Measurements from ENCODE around the gene OTOP2. TPM values are rescaled to one million over a fixed set of nuclear protein-coding genes. Genes with fewer than 3 reads are reported as not detected.
"Not testable (repeated sequence)": the region's sequence is repeated elsewhere in the genome, so short reads cannot be mapped to it uniquely, and the experiment has no call there.

OTOP2 gene
- total and polyA plus RNA-seq, 10 of the 15 experiments (the other 5 are each of a cell fraction or from before 2014, with no cell fraction given) = not detected

DNA sequence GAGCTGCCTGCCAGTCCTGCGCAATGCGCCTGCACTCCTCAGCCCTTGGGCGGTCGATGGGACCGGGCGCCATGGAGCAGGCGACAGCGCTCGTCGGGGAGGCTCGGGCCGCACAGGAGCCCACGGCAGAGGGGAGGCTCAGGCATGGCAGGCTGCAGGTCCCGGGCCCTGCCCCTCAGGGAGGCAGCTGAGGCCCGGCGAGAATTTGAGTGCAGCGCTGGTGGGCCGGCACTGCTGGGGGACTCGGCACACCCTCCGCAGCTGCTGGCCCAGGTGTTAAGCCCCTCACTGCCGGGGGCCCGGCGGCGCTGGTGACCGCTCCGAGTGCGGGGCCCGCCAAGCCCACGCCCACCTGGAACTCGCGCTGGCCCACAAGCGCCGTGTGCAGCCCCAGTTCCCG lies 17.1 kb upstream of the OTOP2 start:
- POLR2A ChIA-PET = no interaction called here
- H3K4me2 ChIP-seq (ENCODE audit: control insufficient read depth, insufficient read depth) = no peak overlapping the region
- H3K27ac ChIP-seq (ENCODE audit: control insufficient read depth, insufficient read depth) = no peak overlapping the region
- CTCF ChIA-PET = interaction anchor here (1.2 kb wide), 1 partner anchor 54 kb away, joined by 5 read pairs; no protein-coding TSS in a partner anchor
- H3K79me2 ChIP-seq (ENCODE audit: control insufficient read depth, insufficient read depth, low read length) = no peaks in the 10 kb centered on the region
- DNase-seq (ENCODE audit: low read depth, low spot score) (no peak), FAIRE-seq (no peak), ATAC-seq (no peak)
- intact Hi-C loops (cut with micrococcal nuclease; ENCODE audit: unreplicated experiment) = no loop called here
- RAD21 ChIA-PET (ENCODE audit: unreplicated experiment) = no interaction called here
- H3K36me3 ChIP-seq (ENCODE audit: control insufficient read depth in 2 of 2, insufficient read depth in 2 of 2, low read length in 1 of 2) = no peaks in the 10 kb centered on the region
- no peak overlapping the region for H2AFZ ChIP-seq (ENCODE audit: control insufficient read depth, low read depth, low read length)
- WGBS (ENCODE audit: insufficient coverage, insufficient replicate concordance, low lambda C conversion rate, missing lambda C conversion rate) = 83% methylated on average over 34 of the region's 34 CpGs
- in situ Hi-C loops (cut with MboI) = no loop called here
- SMC1A ChIA-PET (ENCODE audit: uncharacterized antibody, unreplicated experiment) = no interaction called here
- no peak overlapping the region for H3K9ac ChIP-seq (ENCODE audit: control insufficient read depth, insufficient read depth, low read length)
- no peaks in the 10 kb centered on the region for H3K4me1 ChIP-seq (ENCODE audit: control insufficient read depth, insufficient read depth, low read length)
- no TSS peak for BruUV-seq (replicated peaks)
- no peaks in the 10 kb centered on the region; a peak in 2 of 4 replicates for H3K27me3 ChIP-seq (replicated peaks in 1 of 2; ENCODE audit: control insufficient read depth in 2 of 2, insufficient read depth in 2 of 2, low read length in 1 of 2)
- H3K4me3 ChIP-seq = no peak overlapping the region
- H3K9me3 ChIP-seq (replicated peaks; ENCODE audit: control insufficient read depth, insufficient read depth, low read length) = no peaks in the 10 kb centered on the region
- H4K20me1 ChIP-seq (ENCODE audit: control insufficient read depth, insufficient read depth) = no peaks in the 10 kb centered on the region
- TF ChIP-seq, protein P1, sequence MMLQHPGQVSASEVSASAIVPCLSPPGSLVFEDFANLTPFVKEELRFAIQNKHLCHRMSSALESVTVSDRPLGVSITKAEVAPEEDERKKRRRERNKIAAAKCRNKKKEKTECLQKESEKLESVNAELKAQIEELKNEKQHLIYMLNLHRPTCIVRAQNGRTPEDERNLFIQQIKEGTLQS (IDR thresholded peaks at IDR 0.05; ENCODE audit: borderline replicate concordance, extremely low read depth, low read depth, low read length) = no peak
- TF ChIP-seq, protein P2, sequence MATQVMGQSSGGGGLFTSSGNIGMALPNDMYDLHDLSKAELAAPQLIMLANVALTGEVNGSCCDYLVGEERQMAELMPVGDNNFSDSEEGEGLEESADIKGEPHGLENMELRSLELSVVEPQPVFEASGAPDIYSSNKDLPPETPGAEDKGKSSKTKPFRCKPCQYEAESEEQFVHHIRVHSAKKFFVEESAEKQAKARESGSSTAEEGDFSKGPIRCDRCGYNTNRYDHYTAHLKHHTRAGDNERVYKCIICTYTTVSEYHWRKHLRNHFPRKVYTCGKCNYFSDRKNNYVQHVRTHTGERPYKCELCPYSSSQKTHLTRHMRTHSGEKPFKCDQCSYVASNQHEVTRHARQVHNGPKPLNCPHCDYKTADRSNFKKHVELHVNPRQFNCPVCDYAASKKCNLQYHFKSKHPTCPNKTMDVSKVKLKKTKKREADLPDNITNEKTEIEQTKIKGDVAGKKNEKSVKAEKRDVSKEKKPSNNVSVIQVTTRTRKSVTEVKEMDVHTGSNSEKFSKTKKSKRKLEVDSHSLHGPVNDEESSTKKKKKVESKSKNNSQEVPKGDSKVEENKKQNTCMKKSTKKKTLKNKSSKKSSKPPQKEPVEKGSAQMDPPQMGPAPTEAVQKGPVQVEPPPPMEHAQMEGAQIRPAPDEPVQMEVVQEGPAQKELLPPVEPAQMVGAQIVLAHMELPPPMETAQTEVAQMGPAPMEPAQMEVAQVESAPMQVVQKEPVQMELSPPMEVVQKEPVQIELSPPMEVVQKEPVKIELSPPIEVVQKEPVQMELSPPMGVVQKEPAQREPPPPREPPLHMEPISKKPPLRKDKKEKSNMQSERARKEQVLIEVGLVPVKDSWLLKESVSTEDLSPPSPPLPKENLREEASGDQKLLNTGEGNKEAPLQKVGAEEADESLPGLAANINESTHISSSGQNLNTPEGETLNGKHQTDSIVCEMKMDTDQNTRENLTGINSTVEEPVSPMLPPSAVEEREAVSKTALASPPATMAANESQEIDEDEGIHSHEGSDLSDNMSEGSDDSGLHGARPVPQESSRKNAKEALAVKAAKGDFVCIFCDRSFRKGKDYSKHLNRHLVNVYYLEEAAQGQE (IDR thresholded peaks at IDR 0.05; ENCODE audit: low read depth, low read length) = no peak

DNA sequence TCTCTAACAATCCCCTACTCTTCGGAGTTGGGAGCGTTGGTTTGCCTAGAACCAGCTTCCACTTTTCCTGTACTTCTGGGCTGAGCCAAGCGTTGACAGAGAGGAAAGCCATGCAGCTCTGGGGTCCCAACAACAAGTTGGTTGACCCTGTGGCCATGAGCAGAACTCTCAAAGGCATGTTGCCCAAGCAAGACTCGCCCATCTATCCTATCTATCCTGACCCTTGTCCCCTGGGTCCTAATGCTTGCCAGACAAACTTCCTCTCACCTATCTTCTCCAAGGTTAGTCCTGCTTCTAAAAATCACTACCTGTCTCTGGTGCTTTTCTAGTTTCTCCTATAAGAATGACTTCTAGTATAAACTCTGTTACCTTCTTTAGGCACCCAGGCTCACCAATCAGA lies 15.0 kb upstream of the OTOP2 start:
- H3K27ac ChIP-seq (ENCODE audit: control insufficient read depth, insufficient read depth); ATAC-seq; DNase-seq (ENCODE audit: low read depth, low spot score); BruUV-seq (replicated peaks); FAIRE-seq; H4K20me1 ChIP-seq (ENCODE audit: control insufficient read depth, insufficient read depth); H3K4me1 ChIP-seq (ENCODE audit: control insufficient read depth, insufficient read depth, low read length); H3K79me2 ChIP-seq (ENCODE audit: control insufficient read depth, insufficient read depth, low read length); H3K27me3 ChIP-seq (replicated peaks in 1 of 2; ENCODE audit: control insufficient read depth in 2 of 2, insufficient read depth in 2 of 2, low read length in 1 of 2); H3K9me3 ChIP-seq (replicated peaks; ENCODE audit: control insufficient read depth, insufficient read depth, low read length); SMC1A ChIA-PET (ENCODE audit: uncharacterized antibody, unreplicated experiment); H3K9ac ChIP-seq (ENCODE audit: control insufficient read depth, insufficient read depth, low read length); H3K4me3 ChIP-seq; H2AFZ ChIP-seq (ENCODE audit: control insufficient read depth, low read depth, low read length); in situ Hi-C loops (cut with MboI); H3K4me2 ChIP-seq (ENCODE audit: control insufficient read depth, insufficient read depth); POLR2A ChIA-PET; H3K36me3 ChIP-seq (ENCODE audit: control insufficient read depth in 2 of 2, insufficient read depth in 2 of 2, low read length in 1 of 2); intact Hi-C loops (cut with micrococcal nuclease; ENCODE audit: unreplicated experiment): not testable (repeated sequence)
- WGBS (ENCODE audit: insufficient coverage, insufficient replicate concordance, low lambda C conversion rate, missing lambda C conversion rate) = 40% methylated on average over 4 of the region's 4 CpGs
- ChIA-PET RAD21 (ENCODE audit: unreplicated experiment) (interaction anchor here (1.0 kb wide), 1 partner anchor 52 kb away, joined by 3 read pairs; no protein-coding TSS in a partner anchor), CTCF (interaction anchor here (1.8 kb wide), 1 partner anchor 52 kb away, joined by 5 read pairs; no protein-coding TSS in a partner anchor)

DNA sequence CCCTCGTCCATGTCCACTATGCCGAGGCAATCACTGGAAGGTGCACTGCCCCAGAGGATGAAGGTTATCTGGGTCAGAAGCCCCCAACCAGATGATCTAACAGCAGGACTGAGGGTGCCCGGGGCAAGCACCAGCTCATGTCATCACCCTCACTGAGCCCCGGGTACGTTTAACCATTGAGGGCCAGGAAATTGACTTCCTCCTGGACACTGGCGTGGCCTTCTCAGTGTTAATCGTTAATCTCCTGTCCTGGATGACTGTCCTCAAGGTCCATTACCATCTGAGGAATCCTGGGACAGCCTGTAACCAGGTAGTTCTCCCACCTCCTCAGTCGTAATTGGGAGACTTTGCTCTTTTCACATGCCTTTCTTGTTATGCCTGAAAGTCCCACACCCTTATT lies 12.7 kb upstream of the OTOP2 start:
- FAIRE-seq; H3K27ac ChIP-seq (ENCODE audit: control insufficient read depth, insufficient read depth); H3K27me3 ChIP-seq (replicated peaks in 1 of 2; ENCODE audit: control insufficient read depth in 2 of 2, insufficient read depth in 2 of 2, low read length in 1 of 2); H3K9ac ChIP-seq (ENCODE audit: control insufficient read depth, insufficient read depth, low read length); in situ Hi-C loops (cut with MboI); H3K36me3 ChIP-seq (ENCODE audit: control insufficient read depth in 2 of 2, insufficient read depth in 2 of 2, low read length in 1 of 2); POLR2A ChIA-PET; intact Hi-C loops (cut with micrococcal nuclease; ENCODE audit: unreplicated experiment); H3K9me3 ChIP-seq (replicated peaks; ENCODE audit: control insufficient read depth, insufficient read depth, low read length); BruUV-seq (replicated peaks); H3K4me3 ChIP-seq; H4K20me1 ChIP-seq (ENCODE audit: control insufficient read depth, insufficient read depth); ATAC-seq; RAD21 ChIA-PET (ENCODE audit: unreplicated experiment); H3K79me2 ChIP-seq (ENCODE audit: control insufficient read depth, insufficient read depth, low read length); H3K4me2 ChIP-seq (ENCODE audit: control insufficient read depth, insufficient read depth); H2AFZ ChIP-seq (ENCODE audit: control insufficient read depth, low read depth, low read length); H3K4me1 ChIP-seq (ENCODE audit: control insufficient read depth, insufficient read depth, low read length); DNase-seq (ENCODE audit: low read depth, low spot score): not testable (repeated sequence)
- SMC1A ChIA-PET (ENCODE audit: uncharacterized antibody, unreplicated experiment) = interaction anchor here (0.6 kb wide), 1 partner anchor 60 kb away, joined by 3 read pairs; no protein-coding TSS in a partner anchor
- WGBS (ENCODE audit: insufficient coverage, insufficient replicate concordance, low lambda C conversion rate, missing lambda C conversion rate) = 15% methylated on average over 8 of the region's 8 CpGs
- CTCF ChIA-PET = interaction anchor here (0.6 to 2.0 kb wide), 3 partner anchors 47 to 95 kb away, joined by 3 to 6 read pairs (median 3); no protein-coding TSS in a partner anchor

Measured in GM12878 (cell line).